ENCODE measurements around the gene MAPKAP1. TPM values are rescaled to one million over a fixed set of nuclear protein-coding genes. Genes with fewer than 3 reads are reported as not detected.
A peak's percentile ranks its signal among the peaks of the same experiment; 100 is the strongest.

Gene MAPKAP1
- total and polyA plus RNA-seq, 9 of the 15 experiments (the other 6 are each of a cell fraction or from before 2014, with no cell fraction given) = 2.6 to 82.1 (median 61.1) TPM

DNA sequence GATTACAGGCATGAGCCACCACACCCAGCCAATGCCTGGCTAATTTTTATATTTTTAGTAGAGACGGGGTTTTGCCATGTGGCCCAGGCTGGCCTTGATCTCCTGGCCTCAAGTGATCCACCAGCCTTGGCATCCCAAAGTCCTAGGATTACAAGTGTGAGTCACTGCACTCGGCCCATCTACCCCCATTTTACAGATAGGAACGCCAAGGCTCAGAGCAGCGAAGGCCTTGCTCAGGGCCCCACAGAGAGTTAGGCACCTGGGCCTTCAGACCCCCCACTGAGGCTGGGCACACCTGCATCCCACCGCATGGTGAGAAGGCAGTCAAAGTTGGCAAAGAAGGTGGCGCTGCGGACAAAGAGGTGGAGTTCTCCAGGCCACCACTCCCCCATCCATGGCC is 302.3 kb downstream of the MAPKAP1 start:
- ChIA-PET CTCF (ENCODE audit: low intra/inter-chr PET ratio) (interaction anchor here (0.7 kb wide), 1 partner anchor 300 kb away, joined by 3 read pairs; no protein-coding TSS in a partner anchor), POLR2A (interaction anchor here (0.6 kb wide), 1 partner anchor 279 kb away, joined by 3 read pairs; no protein-coding TSS in a partner anchor)
- BruUV-seq (replicated peaks) = no TSS peak
- Histone ChIP-seq H3K79me2 (ENCODE audit: control insufficient read depth, insufficient read depth, low read length) (no peaks in the 10 kb centered on the region; the same call in 2 of the 3 replicates), H3K36me3 (ENCODE audit: control insufficient read depth, insufficient read depth, low read length) (no peaks in the 10 kb centered on the region), H3K27me3 (ENCODE audit: control insufficient read depth in 2 of 2, insufficient read depth in 2 of 2, low read length in 2 of 2) (no peaks in the 10 kb centered on the region; a peak in 1 of 5 replicates), H3K4me1 (replicated peaks in 1 of 2; ENCODE audit: control insufficient read depth in 2 of 2, insufficient read depth in 2 of 2, low read length in 2 of 2) (peaks cover 5 to 46% of the 10 kb centered on the region in 2 experiments; a peak in 4 of 5 replicates), H3K9me1 (ENCODE audit: control insufficient read depth, insufficient read depth, low read length) (no peaks in the 10 kb centered on the region), H3K4me3 (no peak overlapping the region), H3K9ac (ENCODE audit: insufficient read depth in 1 of 2, low read depth in 2 of 2, low read length in 2 of 2) (no peak overlapping the region), H3K9me3 (replicated peaks; ENCODE audit: control insufficient read depth, insufficient read depth, low read depth, low read length) (peaks cover under 1% of the 10 kb centered on the region; the same call in 1 of the 2 replicates), H3K27ac (ENCODE audit: extremely low read depth, low read depth, low read length) (no peak overlapping the region), H4K20me1 (replicated peaks; ENCODE audit: control insufficient read depth, insufficient read depth, low read length) (no peaks in the 10 kb centered on the region), H3K4me2 (ENCODE audit: insufficient read depth, low read length) (no peak overlapping the region), H2AFZ (ENCODE audit: low read depth, low read length) (no peak overlapping the region)
- intact Hi-C loops (cut with micrococcal nuclease) = loop anchor here (5.0 kb wide), 2 partner anchors 993 to 1088 kb away; no protein-coding TSS in a partner anchor
- FAIRE-seq = no peak
- peak; percentile 59; the same call in 1 of the 2 replicates for TF ChIP-seq BCOR (IDR thresholded peaks at IDR 0.05)
- TF ChIP-seq ADNP (tag; IDR thresholded peaks at IDR 0.05) = 0 out of 2 replicates have a peak, but pooled peaks have one; percentile 39
- no peak for TF ChIP-seq TEAD4 (IDR thresholded peaks at IDR 0.05; ENCODE audit: low read length)
- no peak for TF ChIP-seq TEAD4 (CRISPR knock-in tag; IDR thresholded peaks at IDR 0.05; ENCODE audit: borderline replicate concordance)
- TF ChIP-seq KDM1A (IDR thresholded peaks at IDR 0.05) = peak; percentile 7 to 46; a peak in 1 of 4 replicates
- no peak for TF ChIP-seq NR2C2 (CRISPR knock-in tag; IDR thresholded peaks at IDR 0.05)
- no peak for TF ChIP-seq NR2C2 (tag; IDR thresholded peaks at IDR 0.05)
- TF ChIP-seq MAFF (IDR thresholded peaks at IDR 0.05; ENCODE audit: low read length) = no peak
- TF ChIP-seq POLR3G (IDR thresholded peaks at IDR 0.05; ENCODE audit: extremely low read depth, insufficient read length, insufficient replicate concordance) = no peak
- TF ChIP-seq RBM25 (IDR thresholded peaks at IDR 0.05; ENCODE audit: low read depth, low read length, severe bottlenecking) = peak; percentile 62
- no peak for TF ChIP-seq TCFL5 (CRISPR knock-in tag; conservative IDR thresholded peaks at IDR 0.05)
- DNase-seq (ENCODE audit: extremely low read depth in 1 of 4, low spot score in 3 of 4) = no peak
- WGBS (ENCODE audit: insufficient coverage, low coverage, missing lambda C conversion rate) = 24% methylated on average over 7 of the region's 7 CpGs
- in situ Hi-C loops (cut with MboI) = loop anchor here (5.0 to 10.0 kb wide), 2 partner anchors 990 to 1078 kb away; no protein-coding TSS in a partner anchor
- no peak for ATAC-seq

Data from K562 (cell line).